ENCODE measurements around the gene ATP6V1F.

DNA sequence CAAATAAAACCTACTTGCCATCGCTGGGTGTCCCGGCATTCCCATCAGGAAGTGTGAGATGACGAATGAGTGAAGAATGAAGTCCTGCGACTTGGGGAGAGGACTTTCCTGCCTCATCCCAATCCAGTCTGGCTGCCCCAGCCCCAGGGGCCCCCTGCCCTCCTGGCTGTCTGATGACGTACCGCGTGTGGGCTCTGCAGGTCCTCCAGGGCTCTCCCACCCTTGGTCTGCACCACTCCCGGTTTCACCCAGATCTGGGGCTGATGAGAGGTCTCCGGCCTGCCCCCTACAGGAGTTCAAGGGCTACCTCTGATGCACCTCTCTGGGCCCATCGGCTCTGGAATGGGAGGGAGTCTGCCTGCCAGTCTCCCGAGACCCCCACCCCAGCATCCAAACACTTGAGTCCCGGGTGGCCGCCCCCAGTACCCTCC lies 9.8 kb downstream of the ATP6V1F start:
- TF ChIP-seq, protein P1, sequence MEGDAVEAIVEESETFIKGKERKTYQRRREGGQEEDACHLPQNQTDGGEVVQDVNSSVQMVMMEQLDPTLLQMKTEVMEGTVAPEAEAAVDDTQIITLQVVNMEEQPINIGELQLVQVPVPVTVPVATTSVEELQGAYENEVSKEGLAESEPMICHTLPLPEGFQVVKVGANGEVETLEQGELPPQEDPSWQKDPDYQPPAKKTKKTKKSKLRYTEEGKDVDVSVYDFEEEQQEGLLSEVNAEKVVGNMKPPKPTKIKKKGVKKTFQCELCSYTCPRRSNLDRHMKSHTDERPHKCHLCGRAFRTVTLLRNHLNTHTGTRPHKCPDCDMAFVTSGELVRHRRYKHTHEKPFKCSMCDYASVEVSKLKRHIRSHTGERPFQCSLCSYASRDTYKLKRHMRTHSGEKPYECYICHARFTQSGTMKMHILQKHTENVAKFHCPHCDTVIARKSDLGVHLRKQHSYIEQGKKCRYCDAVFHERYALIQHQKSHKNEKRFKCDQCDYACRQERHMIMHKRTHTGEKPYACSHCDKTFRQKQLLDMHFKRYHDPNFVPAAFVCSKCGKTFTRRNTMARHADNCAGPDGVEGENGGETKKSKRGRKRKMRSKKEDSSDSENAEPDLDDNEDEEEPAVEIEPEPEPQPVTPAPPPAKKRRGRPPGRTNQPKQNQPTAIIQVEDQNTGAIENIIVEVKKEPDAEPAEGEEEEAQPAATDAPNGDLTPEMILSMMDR (IDR thresholded peaks at IDR 0.05) = no peak
- no peak for TF ChIP-seq POLR2A (IDR thresholded peaks at IDR 0.05)

Measured in testis (tissue), 2 donors.